GM19023 (cell line): ENCODE measurements around the gene MYL10.
"Not testable (repeated sequence)": the region's sequence is repeated elsewhere in the genome, so short reads cannot be mapped to it uniquely, and the experiment has no call there.

Source experiments
- ATAC-seq: cut with Tn5 transposase; IDR thresholded peaks from one replicate; pipeline ENCODE4 v1.9.1; 2021; ENCODE audit warnings: mild to moderate bottlenecking, moderate library complexity; ENCODE audit not compliant: unreplicated experiment

Gene MYL10

GRCh38 chr7:101657171-101657570 is 28.1 kb upstream of the MYL10 start:
- no peak for ATAC-seq

GRCh38 chr7:101651112-101651511 is 22.0 kb upstream of the MYL10 start:
- no peak for ATAC-seq

DNA sequence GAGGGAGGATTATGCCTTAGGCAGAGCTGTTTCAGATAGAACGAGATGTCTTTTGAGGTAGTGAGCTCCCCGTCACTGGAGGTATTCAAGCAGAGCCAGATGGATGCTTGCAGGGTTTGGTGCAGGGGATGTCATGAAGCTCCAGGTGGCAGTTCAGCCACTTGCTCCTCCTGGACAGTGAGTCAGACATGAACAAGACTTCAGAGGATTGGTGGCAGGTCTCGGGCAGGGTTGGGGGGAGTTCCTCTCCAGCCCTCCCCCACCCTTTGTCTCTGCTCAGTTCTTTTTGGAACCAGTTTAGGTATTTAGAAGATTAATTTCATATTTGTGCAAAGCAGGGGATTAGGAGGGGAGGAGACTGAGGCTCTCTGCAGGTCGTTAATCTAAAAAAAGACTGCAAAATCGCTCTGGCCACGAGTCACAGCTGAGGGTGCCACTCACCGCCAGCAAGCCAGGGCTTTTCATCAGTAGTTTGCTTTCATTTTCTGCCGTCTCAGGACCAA is 21.5 kb upstream of the MYL10 start:
- no peak for ATAC-seq

GRCh38 chr7:101647876-101648275 is 18.8 kb upstream of the MYL10 start:
- not testable (repeated sequence) for ATAC-seq

GRCh38 chr7:101645951-101646350 is 16.9 kb upstream of the MYL10 start:
- no peak for ATAC-seq

GRCh38 chr7:101644879-101645278 is 15.8 kb upstream of the MYL10 start:
- no peak for ATAC-seq

- not testable (repeated sequence) for ATAC-seq
These were observed 10.0 kb upstream of the MYL10 start for GRCh38 chr7:101639127-101639526.

- ATAC-seq: no peak
These were observed 7.9 kb upstream of the MYL10 start for GRCh38 chr7:101636822-101637623.

GRCh38 chr7:101635484-101635883 is 6.4 kb upstream of the MYL10 start:
- no peak for ATAC-seq

GRCh38 chr7:101634196-101634717 is 5.2 kb upstream of the MYL10 start:
- no peak for ATAC-seq

DNA sequence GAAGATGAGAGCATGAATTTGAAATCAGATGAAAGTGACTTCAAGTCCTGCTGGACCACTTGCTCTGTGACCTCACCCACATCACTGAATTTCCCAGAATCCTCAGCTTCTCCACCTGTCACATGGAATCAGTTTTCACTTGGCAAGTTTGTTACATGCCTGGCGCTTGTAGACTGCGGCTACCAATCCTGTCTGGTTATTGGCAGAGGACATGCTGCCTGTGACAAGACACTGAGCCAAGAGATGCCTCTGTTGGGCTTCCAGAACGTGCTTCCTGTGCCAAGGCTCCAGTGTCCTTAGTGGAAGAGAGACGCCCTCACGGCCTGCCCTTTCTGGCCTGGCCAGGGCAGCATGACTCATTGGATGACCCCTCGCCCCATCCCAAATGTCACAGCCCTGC is 4.4 kb upstream of the MYL10 start:
- ATAC-seq: no peak

GRCh38 chr7:101632641-101633040 is 3.5 kb upstream of the MYL10 start:
- ATAC-seq: no peak

DNA sequence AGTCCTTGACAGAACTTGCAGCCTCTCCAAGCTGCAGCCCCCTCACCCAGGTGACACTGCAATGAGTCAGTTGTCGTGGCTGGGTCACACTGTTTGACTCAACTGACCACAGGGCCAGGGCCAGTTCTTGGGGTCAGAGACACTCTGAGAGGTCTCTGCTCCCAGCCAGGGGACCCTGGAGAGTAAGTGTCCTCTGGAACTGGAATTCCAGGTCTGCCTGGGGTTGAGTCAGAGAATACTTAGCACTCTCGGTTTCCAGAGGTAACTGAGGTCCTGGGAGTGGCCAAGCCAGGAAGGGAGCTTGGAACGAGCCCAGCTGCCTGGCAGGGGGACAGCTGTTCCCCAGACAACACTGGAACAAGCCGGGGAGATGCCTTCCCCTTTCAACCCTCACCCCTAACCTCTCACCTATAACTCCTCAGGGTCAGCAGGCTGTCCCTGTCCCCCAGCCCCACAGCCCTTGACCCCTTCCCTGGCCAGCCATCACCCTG is 2.2 kb upstream of the MYL10 start:
- ATAC-seq: no peak

GRCh38 chr7:101630591-101630990 is 1.5 kb upstream of the MYL10 start:
- ATAC-seq: no peak

DNA sequence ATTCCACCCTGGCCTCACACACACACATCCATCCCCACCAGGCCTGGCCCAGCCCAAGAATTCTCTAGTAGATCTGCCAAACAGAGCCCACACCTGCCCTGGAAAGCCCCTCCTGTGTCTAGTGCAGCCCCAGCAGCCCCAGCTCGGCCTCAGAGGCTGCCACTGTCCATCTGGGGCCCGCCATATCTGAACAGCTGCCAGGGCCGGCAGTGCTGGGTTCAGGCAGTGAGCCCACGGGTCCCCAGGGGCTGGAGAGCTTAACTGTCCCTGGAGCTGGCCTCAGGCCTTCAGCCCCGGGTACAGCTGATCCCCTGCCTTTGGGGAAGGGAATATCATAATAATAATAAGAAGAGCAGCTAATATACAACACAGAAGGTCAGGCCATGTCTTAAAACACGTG is 574 bp downstream of the MYL10 start:
- no peak for ATAC-seq

- ATAC-seq: no peak
These were observed 2.3 kb downstream of the MYL10 start for GRCh38 chr7:101626758-101627157.

DNA sequence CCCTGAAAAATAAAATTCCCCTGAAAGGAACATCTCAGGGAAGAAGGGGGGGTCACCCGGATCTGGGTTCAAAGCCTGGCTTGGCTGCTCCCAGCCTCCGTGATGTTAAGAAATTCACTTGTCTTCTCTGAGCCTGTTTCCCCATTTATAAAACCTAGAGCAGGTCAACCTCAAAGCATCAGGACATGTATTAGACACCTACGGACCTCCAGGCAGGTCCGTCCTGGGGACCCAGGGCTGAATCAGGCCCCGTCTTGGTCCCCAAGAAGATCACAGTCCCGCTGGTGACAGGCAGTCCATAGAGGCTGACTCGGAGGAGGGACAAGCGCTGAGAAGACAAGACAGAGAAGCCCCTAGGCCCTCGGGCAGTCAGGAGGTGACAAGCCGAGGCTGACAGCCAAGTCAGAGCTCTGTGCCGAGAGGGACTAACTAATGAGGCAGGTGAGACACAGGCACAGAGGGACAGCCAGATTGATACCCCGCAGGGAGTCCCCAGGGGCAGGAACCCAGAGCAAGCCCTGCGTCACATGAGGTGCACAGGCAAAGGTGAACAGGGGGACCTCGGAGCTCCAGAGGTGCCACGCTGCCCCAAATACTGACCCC is 2.9 kb downstream of the MYL10 start:
- no peak for ATAC-seq

DNA sequence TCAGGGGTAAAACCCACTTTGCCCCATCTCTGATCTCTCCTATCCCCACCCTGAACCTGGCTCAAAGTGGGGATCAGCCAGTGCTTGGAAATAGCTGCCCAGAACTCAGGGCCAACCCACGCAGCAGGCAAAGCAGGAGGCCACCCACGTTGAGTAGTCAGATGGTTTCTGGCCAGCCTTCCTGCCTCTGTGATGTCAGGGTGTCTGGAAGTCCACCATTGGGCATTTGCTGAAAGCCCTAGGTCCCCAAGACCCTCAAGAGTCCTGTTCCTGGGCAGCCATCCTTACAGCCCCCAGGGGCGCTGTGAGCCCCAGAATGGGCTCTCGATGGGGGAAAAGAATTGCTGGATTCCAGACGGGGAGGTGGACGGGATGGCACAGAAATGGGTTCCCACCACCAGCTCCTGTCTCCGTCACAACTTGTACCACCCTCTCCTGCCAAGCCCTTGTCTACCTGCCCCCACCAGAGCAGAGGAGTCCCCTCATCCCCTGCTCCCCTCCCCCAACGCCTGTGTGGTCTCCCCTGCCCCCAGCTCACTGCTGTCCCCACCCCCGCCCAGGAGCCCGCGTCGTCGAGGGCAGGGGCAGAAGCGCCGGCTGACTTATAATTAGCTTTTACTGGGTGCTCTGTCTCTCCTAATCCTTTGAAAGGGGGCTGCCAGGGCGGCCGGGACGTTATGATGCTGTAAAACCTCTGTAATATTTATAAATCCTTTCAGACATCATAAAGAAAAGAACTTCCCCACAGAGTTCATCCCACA is 3.9 kb downstream of the MYL10 start:
- no peak for ATAC-seq

- ATAC-seq: no peak
These were observed 4.7 kb downstream of the MYL10 start for GRCh38 chr7:101624246-101625001.

GRCh38 chr7:101622609-101623173 is 6.4 kb downstream of the MYL10 start:
- ATAC-seq: no peak
